ENCODE data around the gene DNAH9. TPM values are rescaled to one million over a fixed set of nuclear protein-coding genes. Genes with fewer than 3 reads are reported as not detected.

Gene DNAH9
- total RNA-seq, 1 donor from 2014 or later: under 0.01 TPM

GRCh38 chr17:11852912-11853311 is 254.6 kb downstream of the DNAH9 start:
- Histone ChIP-seq H3K4me3 (ENCODE audit: low read depth, low read length) (no peak overlapping the region), H3K27me3 (ENCODE audit: control insufficient read depth, insufficient read depth, low read length) (no peaks in the 10 kb centered on the region), H3K36me3 (ENCODE audit: control insufficient read depth, insufficient read depth, low read length) (no peaks in the 10 kb centered on the region)
- no peak for FAIRE-seq
- TF ChIP-seq CTCF (IDR thresholded peaks at IDR 0.05; ENCODE audit: insufficient read depth, low read length, severe bottlenecking): no peak
- DNase-seq (ENCODE audit: low read depth): no peak

- H3K27me3 ChIP-seq (ENCODE audit: control insufficient read depth, insufficient read depth, low read length): no peaks in the 10 kb centered on the region
- H3K36me3 ChIP-seq (ENCODE audit: control insufficient read depth, insufficient read depth, low read length): no peaks in the 10 kb centered on the region
- no peak overlapping the region for H3K4me3 ChIP-seq (ENCODE audit: low read depth, low read length)
- no peak for DNase-seq (ENCODE audit: low read depth)
- TF ChIP-seq CTCF (IDR thresholded peaks at IDR 0.05; ENCODE audit: insufficient read depth, low read length, severe bottlenecking): no peak
- FAIRE-seq: no peak
These were observed 255.3 kb downstream of the DNAH9 start for GRCh38 chr17:11853321-11854151.

GRCh38 chr17:11855306-11855705 is 257.0 kb downstream of the DNAH9 start:
- FAIRE-seq (no peak), DNase-seq (ENCODE audit: low read depth) (no peak)
- TF ChIP-seq CTCF (IDR thresholded peaks at IDR 0.05; ENCODE audit: insufficient read depth, low read length, severe bottlenecking): no peak
- Histone ChIP-seq H3K36me3 (ENCODE audit: control insufficient read depth, insufficient read depth, low read length) (no peaks in the 10 kb centered on the region), H3K27me3 (ENCODE audit: control insufficient read depth, insufficient read depth, low read length) (no peaks in the 10 kb centered on the region), H3K4me3 (ENCODE audit: low read depth, low read length) (no peak overlapping the region)

- no peak overlapping the region for H3K4me3 ChIP-seq (ENCODE audit: low read depth, low read length)
- FAIRE-seq (no peak), DNase-seq (ENCODE audit: low read depth) (no peak)
- H3K27me3 ChIP-seq (ENCODE audit: control insufficient read depth, insufficient read depth, low read length): no peaks in the 10 kb centered on the region
- no peaks in the 10 kb centered on the region for H3K36me3 ChIP-seq (ENCODE audit: control insufficient read depth, insufficient read depth, low read length)
- no peak for TF ChIP-seq CTCF (IDR thresholded peaks at IDR 0.05; ENCODE audit: insufficient read depth, low read length, severe bottlenecking)
These were observed 258.7 kb downstream of the DNAH9 start for GRCh38 chr17:11857006-11857405.

GRCh38 chr17:11869680-11870394 is 271.6 kb downstream of the DNAH9 start:
- no peak for FAIRE-seq
- no peak for TF ChIP-seq CTCF (IDR thresholded peaks at IDR 0.05; ENCODE audit: insufficient read depth, low read length, severe bottlenecking)
- no peak overlapping the region for H3K4me3 ChIP-seq (ENCODE audit: low read depth, low read length)
- DNase-seq (ENCODE audit: low read depth): no peak
- H3K36me3 ChIP-seq (ENCODE audit: control insufficient read depth, insufficient read depth, low read length): no peaks in the 10 kb centered on the region
- no peaks in the 10 kb centered on the region for H3K27me3 ChIP-seq (ENCODE audit: control insufficient read depth, insufficient read depth, low read length)

Data from bronchial epithelial cell (primary cell).